Measurements from ENCODE around the gene CDADC1.

DNA sequence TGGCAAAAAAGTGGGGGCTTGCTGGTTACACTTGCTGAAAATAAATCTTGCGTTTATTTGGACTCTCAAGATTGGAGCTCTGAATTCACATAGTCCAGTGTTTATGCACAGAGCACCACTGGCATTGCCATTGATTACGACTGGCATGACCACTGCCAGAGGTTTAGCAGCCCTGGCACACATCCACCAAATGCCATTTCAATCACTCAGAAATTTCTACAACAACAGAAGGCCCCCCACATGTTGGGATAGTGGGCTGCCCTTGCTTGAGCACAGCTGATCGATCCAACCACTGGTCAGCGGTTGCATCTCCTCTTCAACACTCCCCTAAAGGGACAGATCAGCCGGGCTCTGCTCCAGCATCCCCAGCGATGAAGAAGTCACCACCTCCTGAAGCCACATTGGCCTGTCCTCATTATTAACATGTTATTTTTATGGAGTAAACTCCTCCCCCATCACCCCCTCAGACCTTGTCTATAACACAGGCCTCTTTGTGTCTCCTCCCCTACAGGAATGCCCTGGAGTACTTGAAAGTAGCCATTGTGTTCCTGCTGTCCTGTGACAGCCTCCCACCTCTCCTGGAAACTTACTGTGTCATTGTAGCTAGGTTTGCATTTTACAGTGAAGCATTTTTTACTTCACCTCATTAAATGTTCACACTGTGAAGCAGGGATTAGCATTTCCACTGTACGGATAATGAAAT is 51.3 kb downstream of the CDADC1 start:
- TF ChIP-seq, protein P1, sequence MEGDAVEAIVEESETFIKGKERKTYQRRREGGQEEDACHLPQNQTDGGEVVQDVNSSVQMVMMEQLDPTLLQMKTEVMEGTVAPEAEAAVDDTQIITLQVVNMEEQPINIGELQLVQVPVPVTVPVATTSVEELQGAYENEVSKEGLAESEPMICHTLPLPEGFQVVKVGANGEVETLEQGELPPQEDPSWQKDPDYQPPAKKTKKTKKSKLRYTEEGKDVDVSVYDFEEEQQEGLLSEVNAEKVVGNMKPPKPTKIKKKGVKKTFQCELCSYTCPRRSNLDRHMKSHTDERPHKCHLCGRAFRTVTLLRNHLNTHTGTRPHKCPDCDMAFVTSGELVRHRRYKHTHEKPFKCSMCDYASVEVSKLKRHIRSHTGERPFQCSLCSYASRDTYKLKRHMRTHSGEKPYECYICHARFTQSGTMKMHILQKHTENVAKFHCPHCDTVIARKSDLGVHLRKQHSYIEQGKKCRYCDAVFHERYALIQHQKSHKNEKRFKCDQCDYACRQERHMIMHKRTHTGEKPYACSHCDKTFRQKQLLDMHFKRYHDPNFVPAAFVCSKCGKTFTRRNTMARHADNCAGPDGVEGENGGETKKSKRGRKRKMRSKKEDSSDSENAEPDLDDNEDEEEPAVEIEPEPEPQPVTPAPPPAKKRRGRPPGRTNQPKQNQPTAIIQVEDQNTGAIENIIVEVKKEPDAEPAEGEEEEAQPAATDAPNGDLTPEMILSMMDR (IDR thresholded peaks at IDR 0.05; ENCODE audit: insufficient read depth, low read depth, low read length), result no peak
- TF ChIP-seq EZH2 (IDR thresholded peaks at IDR 0.05; ENCODE audit: insufficient read depth, low read length), result no peak
